A673 (cell line): ENCODE measurements around the gene CERS6. TPM values are rescaled to one million over a fixed set of nuclear protein-coding genes. Genes with fewer than 3 reads are reported as not detected.

ENCODE experiments used
- BruUV-seq: library from RNA; stranded (reverse); fragments of 400-500 nt; replicated peaks from 2 replicates; lab custom pipeline; 2021; lab: Mats Ljungman, UMichigan
- CTCF ChIA-PET: fragments of 300-600 bp; sonication (Branson Sonifier 250); formaldehyde crosslinking; loops from one replicate; lab custom pipeline; 2022; ENCODE audit warnings: antibody characterized with exemption; lab: Charles Lee
- POLR2A ChIA-PET: fragments of 300-600 bp; sonication (Branson Sonifier 250); formaldehyde crosslinking; loops from one replicate; lab custom pipeline; 2022; ENCODE audit warnings: antibody characterized with exemption; ENCODE audit not compliant: low non-redundant PET; lab: Charles Lee
- DNase-seq: peaks from one replicate; pipeline ENCODE4 v3.0.0-alpha.2; 2015; ENCODE audit warnings: low spot score
- H3K27ac ChIP-seq: fragments of 200-600 bp; sonication (generic); 2 replicates; pipeline ENCODE4 v1.5.1; 2016; ENCODE audit warnings: mixed run types, low read depth, mild to moderate bottlenecking, mixed read lengths, antibody characterized with exemption, low read length; ENCODE audit not compliant: poor library complexity, severe bottlenecking
- H3K27me3 ChIP-seq: fragments of 200-600 bp; sonication (generic); replicated peaks from 2 replicates; pipeline ENCODE4 v1.6.1; 2017; ENCODE audit warnings: mixed run types, low read depth, mild to moderate bottlenecking, mixed read lengths, antibody characterized with exemption, low read length; ENCODE audit not compliant: insufficient read depth, poor library complexity
- H3K36me3 ChIP-seq: fragments of 200-600 bp; sonication (generic); 2 replicates; pipeline ENCODE4 v1.6.1; 2016; ENCODE audit warnings: mixed run types, mild to moderate bottlenecking, mixed read lengths, antibody characterized with exemption, low read length; ENCODE audit not compliant: insufficient read depth, poor library complexity, severe bottlenecking
- H3K4me1 ChIP-seq: fragments of 200-600 bp; sonication (generic); 2 replicates; pipeline ENCODE4 v1.6.1; 2017; ENCODE audit warnings: mixed run types, mild to moderate bottlenecking, mixed read lengths, antibody characterized with exemption, low read length; ENCODE audit not compliant: insufficient read depth, poor library complexity, severe bottlenecking
- H3K4me3 ChIP-seq: fragments of 200-600 bp; sonication (generic); 2 replicates; pipeline ENCODE4 v1.5.1; 2016; ENCODE audit warnings: low read depth, mixed run types, mild to moderate bottlenecking, mixed read lengths, low read length; ENCODE audit not compliant: poor library complexity, severe bottlenecking
- H3K9me3 ChIP-seq: fragments of 200-600 bp; sonication (generic); 2 replicates; pipeline ENCODE4 v1.6.1; 2016; ENCODE audit warnings: mixed run types, low read depth, mild to moderate bottlenecking, mixed read lengths, antibody characterized with exemption, low read length; ENCODE audit not compliant: poor library complexity, severe bottlenecking
- CTCF ChIP-seq: fragments of 300-800, 200-600 bp; sonication (generic); conservative IDR thresholded peaks from 2 replicates; pipeline ENCODE4 v1.5.1; 2017; ENCODE audit warnings: low read depth, mild to moderate bottlenecking, antibody characterized with exemption, low read length, moderate library complexity, mixed read lengths
- EZH2 ChIP-seq: fragments of 200-600 bp; sonication (generic); IDR thresholded peaks from 2 replicates; pipeline ENCODE4 v1.6.1; 2017; ENCODE audit warnings: borderline replicate concordance, low read depth, mild to moderate bottlenecking, mixed read lengths, antibody characterized with exemption, low read length; ENCODE audit not compliant: poor library complexity, severe bottlenecking
- intact Hi-C: fragments of 100-400 bp; cut with micrococcal nuclease; formaldehyde crosslinking; loops from one replicate; pipeline ENCODE4 v1.10.0; 2022; ENCODE audit not compliant: unreplicated experiment
- total RNA-seq: library from RNA; stranded (reverse); gene quantifications from 2 replicates; pipeline ENCODE4 v1.2.3, GENCODE V29; 2021

CERS6 gene
- total RNA-seq, 1 experiment from 2014 or later, result 12.4 TPM

GRCh38 chr2:168469281-168469988 is 13.4 kb downstream of the CERS6 start:
- POLR2A ChIA-PET, result no interaction called here
- BruUV-seq, result no TSS peak
- no peaks in the 10 kb centered on the region for H3K9me3 ChIP-seq
- intact Hi-C loops, result no loop called here
- H3K4me1 ChIP-seq, result peaks cover 8% of the 10 kb centered on the region
- no peak overlapping the region for H3K27ac ChIP-seq
- no peak overlapping the region for H3K4me3 ChIP-seq
- H3K36me3 ChIP-seq, result no peaks in the 10 kb centered on the region
- CTCF ChIA-PET, result no interaction called here
- no peaks in the 10 kb centered on the region for H3K27me3 ChIP-seq
- no peak for DNase-seq
- TF ChIP-seq CTCF (no peak), EZH2 (no peak)

- no peak for TF ChIP-seq EZH2
- no peak for TF ChIP-seq CTCF
- Histone ChIP-seq H3K36me3 (no peaks in the 10 kb centered on the region), H3K4me1 (peaks cover 8% of the 10 kb centered on the region), H3K9me3 (no peaks in the 10 kb centered on the region), H3K27me3 (no peaks in the 10 kb centered on the region), H3K27ac (no peak overlapping the region), H3K4me3 (no peak overlapping the region)
- no TSS peak for BruUV-seq
- POLR2A ChIA-PET, result no interaction called here
- CTCF ChIA-PET, result no interaction called here
- DNase-seq, result no peak
- intact Hi-C loops, result no loop called here
Observed at GRCh38 chr2:168470320-168471162, 14.5 kb downstream of the CERS6 start.

- CTCF ChIA-PET, result no interaction called here
- peaks cover 6% of the 10 kb centered on the region for H3K4me1 ChIP-seq
- no peak for DNase-seq
- POLR2A ChIA-PET, result no interaction called here
- TF ChIP-seq CTCF, result no peak
- TF ChIP-seq EZH2, result no peak
- BruUV-seq, result no TSS peak
- no peak overlapping the region for H3K4me3 ChIP-seq
- no peak overlapping the region for H3K27ac ChIP-seq
- H3K9me3 ChIP-seq, result no peaks in the 10 kb centered on the region
- intact Hi-C loops, result no loop called here
- no peaks in the 10 kb centered on the region for H3K36me3 ChIP-seq
- H3K27me3 ChIP-seq, result no peaks in the 10 kb centered on the region
Observed at GRCh38 chr2:168471163-168471475, 15.0 kb downstream of the CERS6 start.
